HL-60/S4 treated with retinoic acid at 250 ng/mL for 4 days and 3 days (cell line): ENCODE data around the gene ZBTB8B.
"Not testable (repeated sequence)": the region's sequence is repeated elsewhere in the genome, so short reads cannot be mapped to it uniquely, and the experiment has no call there.

Source experiments
- in situ Hi-C: fragments of 300-500 bp; cut with MboI; formaldehyde crosslinking; loops from 2 replicates; pipeline ENCODE4 v1.7.0; 2022; ENCODE audit warnings: low sequenced_read_pairs

ZBTB8B gene

DNA sequence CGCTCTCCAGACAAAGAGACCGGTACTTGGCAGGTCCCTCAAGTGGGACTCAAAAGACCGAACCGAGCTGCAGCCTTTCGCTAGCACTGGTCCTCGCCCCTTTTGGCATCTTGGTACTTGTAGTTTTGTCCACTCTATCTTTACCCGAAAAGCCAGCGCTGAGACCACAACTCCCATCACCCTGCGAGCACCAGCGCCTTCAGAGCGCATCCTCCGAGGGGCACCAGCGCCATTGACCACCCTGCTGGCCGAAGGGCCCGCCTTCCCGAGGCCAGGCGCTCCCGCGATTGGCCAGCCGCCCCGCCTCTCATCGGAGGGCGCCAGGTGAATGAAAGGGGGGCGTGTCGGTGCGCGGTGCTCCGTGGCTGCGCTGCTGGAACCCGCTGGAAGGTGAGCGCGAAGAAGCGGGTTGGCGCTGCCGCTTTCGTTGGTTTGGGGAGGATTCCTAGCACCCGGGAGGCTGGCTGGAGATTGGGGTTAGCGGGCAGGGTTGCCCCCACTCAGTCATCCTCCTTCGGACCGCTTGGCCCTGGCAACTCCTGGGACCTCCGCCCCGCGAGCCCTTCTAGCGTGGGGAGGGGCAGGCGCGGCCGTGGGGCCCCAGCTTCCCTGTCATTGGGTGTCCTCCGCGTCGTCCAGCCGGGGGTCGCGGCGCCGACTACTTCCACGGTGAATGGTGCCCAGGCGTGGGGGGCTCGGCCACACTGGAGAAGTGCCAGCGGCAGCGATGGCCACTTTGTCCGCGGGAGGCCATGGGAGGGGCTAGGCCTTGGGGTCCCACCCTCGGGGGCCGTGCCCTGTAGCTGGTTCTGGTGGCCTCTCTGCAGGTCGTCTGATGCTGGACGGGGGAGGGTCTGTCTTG lies at the start of gene ZBTB8B:
Gene ZBTB8B, plus strand, starts transcription at position 357 of the 862 bp plus-strand sequence. CDS start 5,553 bp downstream, outside the sequence.
- in situ Hi-C loops = no loop called here

DNA sequence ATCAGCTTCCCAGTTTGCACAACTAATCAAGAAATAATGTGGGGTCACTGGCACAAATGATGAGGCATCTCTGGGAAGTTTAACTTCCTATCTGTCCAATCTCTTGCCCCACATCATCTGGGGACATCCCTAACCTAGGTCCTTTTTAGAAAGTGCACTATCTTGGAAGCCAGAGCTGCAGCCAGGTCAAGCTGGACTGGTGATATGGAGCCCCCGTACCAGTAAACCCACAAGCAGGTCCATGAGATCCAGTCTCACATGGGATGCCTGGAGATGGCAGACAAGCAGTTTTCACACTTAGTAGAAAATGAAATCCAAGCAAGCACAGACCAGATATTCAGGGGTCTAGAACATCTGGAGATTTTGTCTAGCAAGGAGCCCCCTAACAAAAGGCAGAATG lies 43.1 kb upstream of the ZBTB8B start:
- in situ Hi-C loops = no loop called here

GRCh38 chr1:32426489-32427255 lies 38.2 kb upstream of the ZBTB8B start:
- in situ Hi-C loops = no loop called here

GRCh38 chr1:32427264-32427963 lies 37.5 kb upstream of the ZBTB8B start:
- in situ Hi-C loops = no loop called here

- in situ Hi-C loops = no loop called here
Observed at GRCh38 chr1:32431736-32432400, 33.0 kb upstream of the ZBTB8B start.

GRCh38 chr1:32438136-32438535 lies 26.7 kb upstream of the ZBTB8B start:
- in situ Hi-C loops = no loop called here

DNA sequence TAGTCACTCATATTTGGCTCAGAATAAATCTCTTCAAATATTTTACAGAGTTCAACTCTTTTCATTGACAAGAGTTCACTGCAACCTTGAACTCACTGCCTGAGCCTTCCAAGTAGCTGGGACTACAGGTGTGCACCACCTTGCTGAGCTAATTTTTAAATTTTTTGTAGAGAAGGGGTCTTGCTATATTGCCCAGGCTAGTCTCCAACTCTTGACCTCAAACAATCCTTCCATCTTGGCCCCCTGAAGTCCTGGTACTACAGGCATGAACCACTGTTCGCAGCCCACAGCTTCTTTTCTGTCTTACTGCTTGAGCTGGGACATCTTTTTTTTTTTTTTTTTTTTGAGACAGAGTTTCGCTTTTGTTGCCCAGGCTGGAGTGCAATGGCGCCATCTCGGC lies 26.1 kb upstream of the ZBTB8B start:
- in situ Hi-C loops = not testable (repeated sequence)

DNA sequence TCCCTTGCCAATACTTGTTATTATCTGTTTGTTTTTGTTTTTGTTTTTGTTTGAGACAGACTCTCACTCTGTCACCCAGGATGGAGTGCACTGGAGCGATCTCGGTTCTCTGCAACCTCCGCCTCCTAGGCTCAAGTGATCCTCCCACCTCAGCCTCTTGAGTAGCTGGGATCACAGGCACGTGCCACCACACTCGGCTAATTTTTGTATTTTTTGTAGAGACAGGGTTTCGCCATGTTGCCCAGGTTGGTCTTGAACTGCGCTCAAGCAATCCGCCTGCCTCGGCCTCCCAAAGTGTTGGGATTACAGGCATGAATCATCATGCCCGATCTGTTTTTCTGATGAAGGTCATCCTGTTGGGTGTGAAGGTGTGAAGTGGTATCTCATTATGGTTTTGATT lies 23.4 kb upstream of the ZBTB8B start:
- in situ Hi-C loops = not testable (repeated sequence)

DNA sequence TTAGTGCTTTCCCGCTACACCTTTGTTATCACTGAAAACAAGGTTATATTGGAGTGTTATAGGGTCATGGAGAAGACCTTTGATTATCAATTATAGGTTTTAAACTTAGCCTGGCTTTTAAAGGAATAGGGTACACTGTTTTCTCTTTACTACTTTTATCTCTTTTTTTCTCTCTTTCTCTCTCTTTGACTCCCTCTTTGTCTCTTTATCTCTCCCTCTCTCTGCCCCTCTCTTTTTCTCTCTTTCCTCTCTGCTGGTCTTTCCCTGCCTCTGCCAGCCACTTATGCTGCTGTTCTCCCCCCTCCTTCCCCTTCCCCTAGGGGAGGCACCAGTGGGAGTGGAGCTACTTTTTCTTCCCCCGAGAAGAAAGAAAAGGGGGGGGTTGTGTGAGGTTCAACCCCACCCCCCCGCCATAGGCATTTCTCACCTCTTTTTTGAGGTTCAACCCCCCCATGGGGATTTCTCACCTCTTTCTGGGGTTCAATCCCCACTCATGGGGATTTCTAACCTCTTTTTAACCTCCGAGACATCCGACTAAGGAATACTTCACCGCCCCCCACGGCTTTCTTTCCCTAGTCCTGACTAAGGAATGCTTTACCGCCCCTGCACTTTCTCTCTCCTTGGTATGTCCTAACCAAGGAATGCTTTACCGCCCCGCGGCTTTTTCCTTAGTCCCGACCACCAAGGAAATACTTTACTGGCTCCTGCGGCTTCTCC lies 17.2 kb upstream of the ZBTB8B start:
- in situ Hi-C loops = no loop called here

GRCh38 chr1:32448186-32448772 lies 16.6 kb upstream of the ZBTB8B start:
- in situ Hi-C loops = not testable (repeated sequence)

DNA sequence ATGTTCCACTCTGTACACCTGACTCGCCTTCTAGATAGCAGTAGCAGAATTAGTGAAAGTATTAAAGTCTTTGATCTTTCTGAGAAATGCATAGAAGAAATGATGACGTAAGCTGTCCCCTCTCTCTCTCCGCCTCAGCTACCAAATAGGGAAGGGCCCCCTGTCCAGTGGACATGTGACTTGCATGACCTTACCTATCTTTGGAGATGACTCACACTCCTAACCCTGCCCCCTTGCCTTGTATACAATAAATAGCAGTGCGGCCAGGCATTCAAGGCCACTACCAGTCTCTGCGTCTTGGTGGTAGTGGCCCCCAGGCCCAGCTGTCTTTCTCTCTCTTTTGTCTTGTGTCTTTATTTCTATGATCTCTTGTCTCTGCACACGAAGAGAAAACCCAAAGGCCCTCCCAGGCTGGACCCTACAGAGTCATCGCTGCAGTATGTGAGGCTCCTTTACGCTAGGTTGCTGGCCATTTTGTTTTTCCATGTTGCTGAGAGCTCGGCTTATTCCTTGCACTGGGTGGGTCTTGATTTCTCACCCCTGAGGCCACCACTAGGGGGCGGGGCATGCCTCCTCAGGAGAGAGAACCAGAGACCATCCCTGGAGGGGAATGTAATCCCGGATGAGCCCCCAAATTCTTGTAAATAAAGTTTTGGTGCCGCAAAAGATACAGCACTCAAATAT lies 16.0 kb upstream of the ZBTB8B start:
- in situ Hi-C loops = no loop called here

GRCh38 chr1:32449457-32449831 lies 15.4 kb upstream of the ZBTB8B start:
- in situ Hi-C loops = not testable (repeated sequence)

DNA sequence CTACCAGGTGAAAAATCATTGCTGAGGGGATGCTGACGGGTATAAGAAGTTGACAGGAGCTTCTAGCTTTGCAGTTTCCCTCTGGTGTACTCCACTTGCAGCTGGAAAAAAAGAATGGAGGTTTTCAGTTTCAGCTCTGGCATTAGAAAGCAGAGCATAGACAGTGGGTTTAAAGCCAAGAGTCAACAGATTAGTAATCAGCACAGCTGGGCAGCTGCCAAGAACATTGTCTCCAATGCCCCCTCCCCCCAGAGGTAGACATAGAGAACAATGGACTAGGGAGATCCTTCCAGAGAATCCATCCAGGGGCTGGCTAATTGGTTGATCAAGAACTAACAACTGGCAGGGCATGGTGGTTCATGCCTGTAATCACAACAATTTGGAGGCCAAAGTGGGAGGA lies 10.1 kb upstream of the ZBTB8B start:
- in situ Hi-C loops = no loop called here

- in situ Hi-C loops = no loop called here
Observed at GRCh38 chr1:32455958-32456357, 8.9 kb upstream of the ZBTB8B start.

DNA sequence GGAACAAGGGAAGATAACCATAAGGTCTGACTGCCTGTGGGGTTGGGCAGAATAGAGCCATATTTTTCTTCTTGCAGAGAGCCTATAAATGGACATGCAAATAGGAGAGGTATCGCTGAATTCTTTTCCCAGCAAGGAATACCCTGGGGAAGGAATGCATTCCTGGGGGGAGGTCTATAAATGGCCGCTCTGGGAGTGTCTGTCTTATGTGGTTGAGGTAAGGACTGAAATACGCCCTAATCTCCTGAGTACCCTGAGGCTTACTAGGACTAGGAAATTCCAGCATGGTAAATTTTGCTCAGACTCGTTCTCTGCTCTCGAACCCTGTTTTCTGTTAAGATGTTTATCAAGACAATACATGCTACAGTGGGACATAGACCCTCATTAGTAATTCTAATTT lies 6.1 kb upstream of the ZBTB8B start:
- in situ Hi-C loops = not testable (repeated sequence)

DNA sequence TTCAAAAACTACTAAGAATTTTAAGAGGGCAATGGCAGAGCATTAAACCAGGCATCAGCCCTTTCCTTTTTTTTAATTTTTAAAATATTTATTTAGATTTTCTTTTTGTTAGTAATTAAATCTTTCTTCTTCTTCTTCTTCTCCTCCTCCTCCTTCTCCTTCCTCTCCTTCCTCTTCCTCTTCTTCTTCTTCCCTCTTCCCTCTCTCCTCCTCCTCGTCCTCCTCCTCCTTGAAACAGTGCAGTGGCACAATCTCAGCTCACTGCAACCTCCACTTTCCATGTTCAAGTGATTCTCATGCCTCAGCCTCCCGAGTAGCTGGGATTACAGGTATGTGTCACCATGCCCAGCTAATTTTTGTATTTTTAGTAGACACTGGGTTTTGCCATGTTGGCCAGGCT lies 1.9 kb upstream of the ZBTB8B start:
- in situ Hi-C loops = not testable (repeated sequence)

DNA sequence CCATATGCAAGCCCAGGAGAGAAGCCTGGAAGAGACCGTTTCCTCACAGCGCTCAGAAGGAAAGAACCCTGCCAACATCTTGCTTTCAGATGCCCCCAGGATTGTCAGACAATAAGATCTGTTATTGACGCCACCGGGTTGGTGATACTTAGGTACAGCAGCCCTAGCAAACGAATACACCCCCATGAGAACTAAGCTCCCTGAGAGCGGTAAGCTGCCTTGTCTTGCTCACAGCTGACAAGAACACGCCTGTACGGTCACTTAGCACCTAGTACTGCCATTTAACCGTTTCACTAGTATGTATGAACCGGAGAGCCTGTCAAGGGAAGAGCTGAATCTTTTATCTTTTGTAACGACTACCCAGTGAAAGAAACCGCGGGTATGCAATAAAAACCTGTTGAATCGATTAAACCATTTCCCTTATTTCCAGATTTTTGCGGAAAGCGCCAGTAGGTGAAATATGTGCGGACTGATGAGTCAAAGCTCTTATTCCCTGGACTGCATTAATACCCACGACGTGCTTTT lies 619 bp upstream of the ZBTB8B start:
- in situ Hi-C loops = no loop called here

- in situ Hi-C loops = no loop called here
Observed at GRCh38 chr1:32465578-32465933, 684 bp downstream of the ZBTB8B start.

DNA sequence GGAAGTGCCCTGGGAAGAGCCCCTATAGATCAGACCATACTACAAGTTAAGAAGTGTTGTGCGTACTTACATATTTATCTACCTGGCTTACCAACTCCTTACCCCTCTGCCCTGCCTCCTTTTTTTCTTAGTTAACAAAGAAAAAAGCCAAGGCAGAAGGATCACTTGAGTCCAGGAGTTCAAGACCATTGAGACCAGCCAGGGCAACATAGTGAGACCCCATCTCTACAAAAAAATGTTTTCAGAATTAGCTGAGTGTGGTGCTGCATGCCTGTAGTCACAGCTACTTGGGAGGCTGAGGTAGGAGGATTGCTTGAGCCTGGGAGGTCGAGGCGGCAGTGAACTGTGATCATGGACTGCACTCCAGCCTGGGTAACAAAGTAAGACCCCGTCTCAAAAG lies 1.9 kb downstream of the ZBTB8B start:
- in situ Hi-C loops = no loop called here
